ENCODE results near the gene ASS1. TPM values are rescaled to one million over a fixed set of nuclear protein-coding genes. Genes with fewer than 3 reads are reported as not detected.

Gene ASS1
- total RNA-seq, 4 donors from 2014 or later = 46.7 to 131 (median 94.4) TPM

GRCh38 chr9:130499804-130500263 lies 55.1 kb downstream of the ASS1 start:
- no peak for ATAC-seq
- Histone ChIP-seq H3K27me3 (no peaks in the 10 kb centered on the region), H3K4me3 (no peak overlapping the region), H3K4me1 (no peaks in the 10 kb centered on the region), H3K9me3 (peaks cover 0 to 7% (median 0%) of the 10 kb centered on the region in 3 donors), H3K36me3 (peaks cover 0 to 65% of the 10 kb centered on the region in 2 donors), H3K27ac (no peak overlapping the region)
- TF ChIP-seq POLR2AphosphoS5 (IDR thresholded peaks at IDR 0.05) = no peak
- no peak for TF ChIP-seq EP300 (IDR thresholded peaks at IDR 0.05)
- no peak for TF ChIP-seq POLR2A (IDR thresholded peaks at IDR 0.05)
- no peak for TF ChIP-seq CTCF (IDR thresholded peaks at IDR 0.05)
- 20 to 64% methylated on average over 1 to 5 of the region's 7 CpGs for WGBS, 2 donors (ENCODE audit: low coverage in 1 of 2)

DNA sequence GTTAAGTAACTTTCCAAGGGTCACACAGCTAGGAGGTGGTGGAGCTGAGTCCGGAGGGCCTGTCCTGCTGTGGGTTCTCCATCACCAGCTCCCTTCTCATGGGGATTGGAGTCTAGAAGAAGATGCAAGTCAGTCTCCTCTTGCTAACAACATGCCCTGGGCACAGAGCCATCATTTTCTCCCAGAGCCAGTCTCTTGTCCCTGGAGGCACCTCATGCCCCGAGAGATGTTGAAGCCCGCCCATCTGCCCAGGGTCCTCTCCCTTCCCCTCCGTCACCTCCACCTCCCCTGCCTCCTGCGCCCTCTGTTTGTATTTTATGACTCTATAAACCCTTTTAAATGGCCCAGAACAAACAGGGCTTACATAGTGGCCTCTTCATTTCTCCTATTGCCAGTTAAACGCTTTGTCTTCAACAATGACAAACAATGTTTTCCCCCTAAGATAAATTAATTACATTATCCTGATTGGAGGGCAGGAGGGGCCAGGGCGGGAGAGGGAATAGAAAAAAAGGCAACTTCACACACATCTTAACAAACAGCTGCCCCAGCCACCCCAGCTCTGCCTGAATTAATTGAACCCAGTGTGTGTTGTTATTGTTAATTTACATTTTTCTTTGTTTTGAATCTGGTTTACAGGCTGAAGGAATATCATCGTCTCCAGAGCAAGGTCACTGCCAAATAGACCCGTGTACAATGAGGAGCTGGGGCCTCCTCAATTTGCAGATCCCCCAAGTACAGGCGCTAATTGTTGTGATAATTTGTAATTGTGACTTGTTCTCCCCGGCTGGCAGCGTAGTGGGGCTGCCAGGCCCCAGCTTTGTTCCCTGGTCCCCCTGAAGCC lies 55.8 kb downstream of the ASS1 start:
- Histone ChIP-seq H3K27me3 (no peaks in the 10 kb centered on the region), H3K36me3 (peaks cover 0 to 58% of the 10 kb centered on the region in 2 donors), H3K4me3 (no peak overlapping the region), H3K9me3 (no peaks in the 10 kb centered on the region), H3K27ac (no peak overlapping the region), H3K4me1 (no peaks in the 10 kb centered on the region)
- 63 to 77% methylated on average over 5 to 9 of the region's 12 CpGs for WGBS, 2 donors (ENCODE audit: low coverage in 1 of 2)
- no peak for ATAC-seq
- TF ChIP-seq POLR2AphosphoS5 (IDR thresholded peaks at IDR 0.05) = no peak
- no peak for TF ChIP-seq POLR2A (IDR thresholded peaks at IDR 0.05)
- TF ChIP-seq EP300 (IDR thresholded peaks at IDR 0.05) = no peak
- no peak for TF ChIP-seq CTCF (IDR thresholded peaks at IDR 0.05)

- WGBS, 2 donors (ENCODE audit: low coverage in 1 of 2) = 80 to 94% methylated on average over 1 to 5 of the region's 9 CpGs
- TF ChIP-seq POLR2A (IDR thresholded peaks at IDR 0.05) = no peak
- TF ChIP-seq EP300 (IDR thresholded peaks at IDR 0.05) = no peak
- no peak for TF ChIP-seq CTCF (IDR thresholded peaks at IDR 0.05)
- no peak for TF ChIP-seq POLR2AphosphoS5 (IDR thresholded peaks at IDR 0.05)
- peaks cover 0 to 48% of the 10 kb centered on the region in 2 donors for H3K36me3 ChIP-seq
- H3K27me3 ChIP-seq = no peaks in the 10 kb centered on the region
- H3K4me3 ChIP-seq = no peak overlapping the region
- no peak overlapping the region for H3K27ac ChIP-seq
- no peaks in the 10 kb centered on the region for H3K9me3 ChIP-seq
- no peaks in the 10 kb centered on the region for H3K4me1 ChIP-seq
- ATAC-seq = no peak
Measured at GRCh38 chr9:130501639-130502038, 56.9 kb downstream of the ASS1 start.

DNA sequence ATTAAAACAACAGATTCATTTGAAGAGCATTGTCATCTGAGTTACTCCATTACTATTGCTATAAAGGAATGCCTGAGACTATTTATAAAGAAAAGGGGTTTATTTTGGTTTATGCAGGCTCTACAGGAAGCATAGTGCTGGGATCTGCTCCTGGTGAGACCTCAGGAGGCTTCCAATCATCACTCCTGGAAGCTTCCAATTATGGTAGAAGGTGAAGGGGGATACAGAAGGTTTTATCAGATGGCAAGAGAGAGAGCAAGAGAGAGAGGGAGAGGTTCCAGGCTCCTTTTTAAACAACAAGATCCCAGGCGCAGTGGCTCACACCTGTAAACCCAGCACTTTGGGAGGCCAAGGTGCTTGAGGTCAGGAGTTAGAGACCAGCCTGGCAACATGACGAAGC lies 63.5 kb downstream of the ASS1 start:
- 32% methylated on average over 2 of the region's 2 CpGs; no CpG with 5 or more reads in 1 of the 2 donors for WGBS, 2 donors (ENCODE audit: low coverage in 1 of 2)
- Histone ChIP-seq H3K36me3 (no peaks in the 10 kb centered on the region), H3K27me3 (no peaks in the 10 kb centered on the region), H3K4me1 (no peaks in the 10 kb centered on the region), H3K27ac (no peak overlapping the region), H3K4me3 (no peak overlapping the region), H3K9me3 (peaks cover 0 to 12% (median 0%) of the 10 kb centered on the region in 3 donors)
- TF ChIP-seq POLR2A (IDR thresholded peaks at IDR 0.05) (no peak), CTCF (IDR thresholded peaks at IDR 0.05) (no peak), POLR2AphosphoS5 (IDR thresholded peaks at IDR 0.05) (no peak), EP300 (IDR thresholded peaks at IDR 0.05) (no peak)
- ATAC-seq = no peak

GRCh38 chr9:130512199-130512598 lies 67.4 kb downstream of the ASS1 start:
- WGBS, 2 donors (ENCODE audit: low coverage in 1 of 2) = 81 to 86% methylated on average over 2 to 4 of the region's 4 CpGs
- no peak for ATAC-seq
- H3K27ac ChIP-seq = no peak overlapping the region
- TF ChIP-seq CTCF (IDR thresholded peaks at IDR 0.05) = no peak
- TF ChIP-seq EP300 (IDR thresholded peaks at IDR 0.05) = no peak
- no peak for TF ChIP-seq POLR2AphosphoS5 (IDR thresholded peaks at IDR 0.05)
- no peak for TF ChIP-seq POLR2A (IDR thresholded peaks at IDR 0.05)
- peaks cover 12% of the 10 kb centered on the region for H3K27me3 ChIP-seq
- peaks cover 0 to 12% (median 0%) of the 10 kb centered on the region in 3 donors for H3K9me3 ChIP-seq
- H3K4me1 ChIP-seq = no peaks in the 10 kb centered on the region
- no peaks in the 10 kb centered on the region for H3K36me3 ChIP-seq
- no peak overlapping the region for H3K4me3 ChIP-seq
